HEK293 (cell line): ENCODE results near the gene COL19A1.
A peak's percentile ranks its signal among the peaks of the same experiment; 100 is the strongest.

ENCODE experiments used
- BCL11A ChIP-seq: fragments of 450-650 bp; formaldehyde crosslinking; IDR thresholded peaks from 2 replicates; pipeline ENCODE4 v1.5.1; 2016; ENCODE audit warnings: low read depth, missing biosample characterization, missing genetic modification characterization
- SCRT2 ChIP-seq: fragments of 450-650 bp; formaldehyde crosslinking; IDR thresholded peaks from 2 replicates; pipeline ENCODE4 v1.5.1; 2016; ENCODE audit warnings: missing biosample characterization, missing genetic modification characterization
- ZNF121 ChIP-seq: fragments of 450-650 bp; formaldehyde crosslinking; IDR thresholded peaks from 2 replicates; pipeline ENCODE4 v1.5.1; 2016; ENCODE audit warnings: missing biosample characterization, missing genetic modification characterization
- ZNF19 ChIP-seq: fragments of 450-650 bp; formaldehyde crosslinking; IDR thresholded peaks from 2 replicates; pipeline ENCODE4; 2016; ENCODE audit warnings: missing biosample characterization, missing genetic modification characterization, low read depth
- ZNF221 ChIP-seq: fragments of 450-650 bp; formaldehyde crosslinking; IDR thresholded peaks from 2 replicates; pipeline ENCODE4 v1.5.1; 2017; ENCODE audit warnings: missing biosample characterization, missing genetic modification characterization, borderline replicate concordance
- ZNF239 ChIP-seq: fragments of 450-650 bp; formaldehyde crosslinking; IDR thresholded peaks from 2 replicates; pipeline ENCODE4 v1.5.1; 2016; ENCODE audit warnings: missing biosample characterization, missing genetic modification characterization
- ZNF311 ChIP-seq: fragments of 450-650 bp; formaldehyde crosslinking; IDR thresholded peaks from 2 replicates; pipeline ENCODE4 v1.5.1; 2017; ENCODE audit warnings: missing biosample characterization, missing genetic modification characterization, borderline replicate concordance
- ZNF585B ChIP-seq: fragments of 450-650 bp; formaldehyde crosslinking; IDR thresholded peaks from 2 replicates; pipeline ENCODE4 v1.5.1; 2016; ENCODE audit warnings: missing biosample characterization, missing genetic modification characterization
- ZNF624 ChIP-seq: fragments of 450-650 bp; formaldehyde crosslinking; IDR thresholded peaks from 2 replicates; pipeline ENCODE4 v1.5.1; 2017; ENCODE audit warnings: missing biosample characterization, missing genetic modification characterization
- ZNF670 ChIP-seq: fragments of 450-650 bp; formaldehyde crosslinking; IDR thresholded peaks from 2 replicates; pipeline ENCODE4 v1.5.1; 2016; ENCODE audit warnings: missing biosample characterization, missing genetic modification characterization, low read depth
- ZNF792 ChIP-seq: fragments of 450-650 bp; formaldehyde crosslinking; IDR thresholded peaks from 2 replicates; pipeline ENCODE4 v1.5.1; 2016; ENCODE audit warnings: missing biosample characterization, missing genetic modification characterization
- TF ChIP-seq, protein P1 (sequence below): fragments of 450-650 bp; formaldehyde crosslinking; IDR thresholded peaks from 2 replicates; pipeline ENCODE4 v1.5.1; 2016; ENCODE audit warnings: missing biosample characterization, missing genetic modification characterization
- TF ChIP-seq, protein P2 (sequence below): fragments of 450-650 bp; formaldehyde crosslinking; IDR thresholded peaks from 2 replicates; pipeline ENCODE4 v1.5.1; 2017; ENCODE audit warnings: missing biosample characterization, missing genetic modification characterization
- TF ChIP-seq, protein P3 (sequence below): fragments of 450-650 bp; formaldehyde crosslinking; IDR thresholded peaks from 2 replicates; pipeline ENCODE4 v1.5.1; 2016; ENCODE audit warnings: missing biosample characterization, missing genetic modification characterization
- TF ChIP-seq, protein P4 (sequence below): fragments of 450-650 bp; formaldehyde crosslinking; IDR thresholded peaks from 2 replicates; pipeline ENCODE4 v1.5.1; 2016; ENCODE audit warnings: missing biosample characterization, missing genetic modification characterization
- TF ChIP-seq, protein P5 (sequence below): fragments of 450-650 bp; formaldehyde crosslinking; IDR thresholded peaks from 2 replicates; pipeline ENCODE4 v1.5.1; 2017; ENCODE audit warnings: missing biosample characterization, missing genetic modification characterization
- TF ChIP-seq, protein P6 (sequence below): fragments of 450-650 bp; formaldehyde crosslinking; IDR thresholded peaks from 2 replicates; pipeline ENCODE4 v1.5.1; 2016; ENCODE audit warnings: missing biosample characterization, missing genetic modification characterization, low read depth
- TF ChIP-seq, protein P7 (sequence below): fragments of 450-650 bp; formaldehyde crosslinking; IDR thresholded peaks from 2 replicates; pipeline ENCODE4 v1.5.1; 2017; ENCODE audit warnings: missing biosample characterization, missing genetic modification characterization
- TF ChIP-seq, protein P8 (sequence below): fragments of 450-650 bp; formaldehyde crosslinking; IDR thresholded peaks from 2 replicates; pipeline ENCODE4 v1.5.1; 2016; ENCODE audit warnings: missing biosample characterization, missing genetic modification characterization
- TF ChIP-seq, protein P9 (sequence below): fragments of 450-650 bp; formaldehyde crosslinking; conservative IDR thresholded peaks from 2 replicates; pipeline ENCODE4 v1.5.1; 2016; ENCODE audit warnings: low read depth, missing biosample characterization, missing genetic modification characterization

The COL19A1 gene

DNA sequence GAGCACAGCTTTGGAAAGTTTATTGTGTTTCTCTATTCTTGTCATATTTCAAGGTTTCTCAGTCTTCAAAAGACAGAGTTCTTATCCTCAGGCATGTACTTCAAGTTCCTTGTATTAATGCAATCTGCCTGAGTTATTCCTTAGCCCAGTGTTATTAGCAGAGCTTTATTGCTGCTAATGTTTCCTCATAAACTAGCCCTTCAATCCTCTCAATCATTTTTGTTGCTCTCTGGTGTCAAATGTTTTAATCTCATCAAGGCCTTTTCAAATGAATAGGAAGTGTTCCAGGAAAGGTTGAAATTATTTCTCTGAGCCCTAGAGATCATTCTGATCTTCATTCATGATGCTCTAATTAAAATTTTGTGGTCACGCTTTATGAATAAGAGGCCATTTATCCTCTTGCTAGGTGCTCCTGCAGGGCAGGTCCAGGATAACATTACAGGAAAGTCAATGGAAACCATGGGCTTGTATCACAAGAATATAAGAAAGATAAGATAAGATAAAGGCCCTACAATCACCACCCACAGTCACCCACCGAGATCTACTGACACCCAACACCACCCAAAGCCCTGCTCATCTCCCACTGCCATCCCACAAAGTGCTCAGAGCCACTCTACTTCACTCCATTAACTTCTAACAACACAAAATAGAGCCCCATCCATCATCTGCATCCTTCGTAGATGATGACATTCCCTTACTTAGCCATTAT, 310.6 kb downstream of the COL19A1 start (continued):
- TF ChIP-seq, protein P1, sequence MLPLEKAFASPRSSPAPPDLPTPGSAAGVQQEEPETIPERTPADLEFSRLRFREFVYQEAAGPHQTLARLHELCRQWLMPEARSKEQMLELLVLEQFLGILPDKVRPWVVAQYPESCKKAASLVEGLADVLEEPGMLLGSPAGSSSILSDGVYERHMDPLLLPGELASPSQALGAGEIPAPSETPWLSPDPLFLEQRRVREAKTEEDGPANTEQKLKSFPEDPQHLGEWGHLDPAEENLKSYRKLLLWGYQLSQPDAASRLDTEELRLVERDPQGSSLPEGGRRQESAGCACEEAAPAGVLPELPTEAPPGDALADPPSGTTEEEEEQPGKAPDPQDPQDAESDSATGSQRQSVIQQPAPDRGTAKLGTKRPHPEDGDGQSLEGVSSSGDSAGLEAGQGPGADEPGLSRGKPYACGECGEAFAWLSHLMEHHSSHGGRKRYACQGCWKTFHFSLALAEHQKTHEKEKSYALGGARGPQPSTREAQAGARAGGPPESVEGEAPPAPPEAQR (tag by site-specific recombination), result no peak
- TF ChIP-seq, protein P2, sequence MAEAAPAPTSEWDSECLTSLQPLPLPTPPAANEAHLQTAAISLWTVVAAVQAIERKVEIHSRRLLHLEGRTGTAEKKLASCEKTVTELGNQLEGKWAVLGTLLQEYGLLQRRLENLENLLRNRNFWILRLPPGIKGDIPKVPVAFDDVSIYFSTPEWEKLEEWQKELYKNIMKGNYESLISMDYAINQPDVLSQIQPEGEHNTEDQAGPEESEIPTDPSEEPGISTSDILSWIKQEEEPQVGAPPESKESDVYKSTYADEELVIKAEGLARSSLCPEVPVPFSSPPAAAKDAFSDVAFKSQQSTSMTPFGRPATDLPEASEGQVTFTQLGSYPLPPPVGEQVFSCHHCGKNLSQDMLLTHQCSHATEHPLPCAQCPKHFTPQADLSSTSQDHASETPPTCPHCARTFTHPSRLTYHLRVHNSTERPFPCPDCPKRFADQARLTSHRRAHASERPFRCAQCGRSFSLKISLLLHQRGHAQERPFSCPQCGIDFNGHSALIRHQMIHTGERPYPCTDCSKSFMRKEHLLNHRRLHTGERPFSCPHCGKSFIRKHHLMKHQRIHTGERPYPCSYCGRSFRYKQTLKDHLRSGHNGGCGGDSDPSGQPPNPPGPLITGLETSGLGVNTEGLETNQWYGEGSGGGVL (tag by site-specific recombination), result no peak
- TF ChIP-seq, protein P3, sequence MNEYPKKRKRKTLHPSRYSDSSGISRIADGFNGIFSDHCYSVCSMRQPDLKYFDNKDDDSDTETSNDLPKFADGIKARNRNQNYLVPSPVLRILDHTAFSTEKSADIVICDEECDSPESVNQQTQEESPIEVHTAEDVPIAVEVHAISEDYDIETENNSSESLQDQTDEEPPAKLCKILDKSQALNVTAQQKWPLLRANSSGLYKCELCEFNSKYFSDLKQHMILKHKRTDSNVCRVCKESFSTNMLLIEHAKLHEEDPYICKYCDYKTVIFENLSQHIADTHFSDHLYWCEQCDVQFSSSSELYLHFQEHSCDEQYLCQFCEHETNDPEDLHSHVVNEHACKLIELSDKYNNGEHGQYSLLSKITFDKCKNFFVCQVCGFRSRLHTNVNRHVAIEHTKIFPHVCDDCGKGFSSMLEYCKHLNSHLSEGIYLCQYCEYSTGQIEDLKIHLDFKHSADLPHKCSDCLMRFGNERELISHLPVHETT (tag by site-specific recombination), result no peak
- TF ChIP-seq BCL11A, result no peak
- TF ChIP-seq, protein P4, sequence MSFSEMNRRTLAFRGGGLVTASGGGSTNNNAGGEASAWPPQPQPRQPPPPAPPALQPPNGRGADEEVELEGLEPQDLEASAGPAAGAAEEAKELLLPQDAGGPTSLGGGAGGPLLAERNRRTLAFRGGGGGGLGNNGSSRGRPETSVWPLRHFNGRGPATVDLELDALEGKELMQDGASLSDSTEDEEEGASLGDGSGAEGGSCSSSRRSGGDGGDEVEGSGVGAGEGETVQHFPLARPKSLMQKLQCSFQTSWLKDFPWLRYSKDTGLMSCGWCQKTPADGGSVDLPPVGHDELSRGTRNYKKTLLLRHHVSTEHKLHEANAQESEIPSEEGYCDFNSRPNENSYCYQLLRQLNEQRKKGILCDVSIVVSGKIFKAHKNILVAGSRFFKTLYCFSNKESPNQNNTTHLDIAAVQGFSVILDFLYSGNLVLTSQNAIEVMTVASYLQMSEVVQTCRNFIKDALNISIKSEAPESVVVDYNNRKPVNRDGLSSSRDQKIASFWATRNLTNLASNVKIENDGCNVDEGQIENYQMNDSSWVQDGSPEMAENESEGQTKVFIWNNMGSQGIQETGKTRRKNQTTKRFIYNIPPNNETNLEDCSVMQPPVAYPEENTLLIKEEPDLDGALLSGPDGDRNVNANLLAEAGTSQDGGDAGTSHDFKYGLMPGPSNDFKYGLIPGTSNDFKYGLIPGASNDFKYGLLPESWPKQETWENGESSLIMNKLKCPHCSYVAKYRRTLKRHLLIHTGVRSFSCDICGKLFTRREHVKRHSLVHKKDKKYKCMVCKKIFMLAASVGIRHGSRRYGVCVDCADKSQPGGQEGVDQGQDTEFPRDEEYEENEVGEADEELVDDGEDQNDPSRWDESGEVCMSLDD (tag by site-specific recombination), result no peak
- TF ChIP-seq ZNF624 (tag by site-specific recombination), result no peak
- TF ChIP-seq, protein P5, sequence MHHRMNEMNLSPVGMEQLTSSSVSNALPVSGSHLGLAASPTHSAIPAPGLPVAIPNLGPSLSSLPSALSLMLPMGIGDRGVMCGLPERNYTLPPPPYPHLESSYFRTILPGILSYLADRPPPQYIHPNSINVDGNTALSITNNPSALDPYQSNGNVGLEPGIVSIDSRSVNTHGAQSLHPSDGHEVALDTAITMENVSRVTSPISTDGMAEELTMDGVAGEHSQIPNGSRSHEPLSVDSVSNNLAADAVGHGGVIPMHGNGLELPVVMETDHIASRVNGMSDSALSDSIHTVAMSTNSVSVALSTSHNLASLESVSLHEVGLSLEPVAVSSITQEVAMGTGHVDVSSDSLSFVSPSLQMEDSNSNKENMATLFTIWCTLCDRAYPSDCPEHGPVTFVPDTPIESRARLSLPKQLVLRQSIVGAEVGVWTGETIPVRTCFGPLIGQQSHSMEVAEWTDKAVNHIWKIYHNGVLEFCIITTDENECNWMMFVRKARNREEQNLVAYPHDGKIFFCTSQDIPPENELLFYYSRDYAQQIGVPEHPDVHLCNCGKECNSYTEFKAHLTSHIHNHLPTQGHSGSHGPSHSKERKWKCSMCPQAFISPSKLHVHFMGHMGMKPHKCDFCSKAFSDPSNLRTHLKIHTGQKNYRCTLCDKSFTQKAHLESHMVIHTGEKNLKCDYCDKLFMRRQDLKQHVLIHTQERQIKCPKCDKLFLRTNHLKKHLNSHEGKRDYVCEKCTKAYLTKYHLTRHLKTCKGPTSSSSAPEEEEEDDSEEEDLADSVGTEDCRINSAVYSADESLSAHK (tag by site-specific recombination), result no peak
- TF ChIP-seq ZNF221 (tag by site-specific recombination), result no peak
- TF ChIP-seq SCRT2 (tag by site-specific recombination), result no peak
- TF ChIP-seq, protein P6, sequence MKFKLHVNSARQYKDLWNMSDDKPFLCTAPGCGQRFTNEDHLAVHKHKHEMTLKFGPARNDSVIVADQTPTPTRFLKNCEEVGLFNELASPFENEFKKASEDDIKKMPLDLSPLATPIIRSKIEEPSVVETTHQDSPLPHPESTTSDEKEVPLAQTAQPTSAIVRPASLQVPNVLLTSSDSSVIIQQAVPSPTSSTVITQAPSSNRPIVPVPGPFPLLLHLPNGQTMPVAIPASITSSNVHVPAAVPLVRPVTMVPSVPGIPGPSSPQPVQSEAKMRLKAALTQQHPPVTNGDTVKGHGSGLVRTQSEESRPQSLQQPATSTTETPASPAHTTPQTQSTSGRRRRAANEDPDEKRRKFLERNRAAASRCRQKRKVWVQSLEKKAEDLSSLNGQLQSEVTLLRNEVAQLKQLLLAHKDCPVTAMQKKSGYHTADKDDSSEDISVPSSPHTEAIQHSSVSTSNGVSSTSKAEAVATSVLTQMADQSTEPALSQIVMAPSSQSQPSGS (tag by site-specific recombination), result no peak
- no peak for TF ChIP-seq ZNF792 (tag by site-specific recombination)
- no peak for TF ChIP-seq ZNF121 (tag by site-specific recombination)
- no peak for TF ChIP-seq ZNF239 (tag by site-specific recombination)
- no peak for TF ChIP-seq ZNF19 (tag by site-specific recombination)
- TF ChIP-seq, protein P7, sequence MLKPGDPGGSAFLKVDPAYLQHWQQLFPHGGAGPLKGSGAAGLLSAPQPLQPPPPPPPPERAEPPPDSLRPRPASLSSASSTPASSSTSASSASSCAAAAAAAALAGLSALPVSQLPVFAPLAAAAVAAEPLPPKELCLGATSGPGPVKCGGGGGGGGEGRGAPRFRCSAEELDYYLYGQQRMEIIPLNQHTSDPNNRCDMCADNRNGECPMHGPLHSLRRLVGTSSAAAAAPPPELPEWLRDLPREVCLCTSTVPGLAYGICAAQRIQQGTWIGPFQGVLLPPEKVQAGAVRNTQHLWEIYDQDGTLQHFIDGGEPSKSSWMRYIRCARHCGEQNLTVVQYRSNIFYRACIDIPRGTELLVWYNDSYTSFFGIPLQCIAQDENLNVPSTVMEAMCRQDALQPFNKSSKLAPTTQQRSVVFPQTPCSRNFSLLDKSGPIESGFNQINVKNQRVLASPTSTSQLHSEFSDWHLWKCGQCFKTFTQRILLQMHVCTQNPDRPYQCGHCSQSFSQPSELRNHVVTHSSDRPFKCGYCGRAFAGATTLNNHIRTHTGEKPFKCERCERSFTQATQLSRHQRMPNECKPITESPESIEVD (tag by site-specific recombination), result peak; percentile 63
- TF ChIP-seq, protein P8, sequence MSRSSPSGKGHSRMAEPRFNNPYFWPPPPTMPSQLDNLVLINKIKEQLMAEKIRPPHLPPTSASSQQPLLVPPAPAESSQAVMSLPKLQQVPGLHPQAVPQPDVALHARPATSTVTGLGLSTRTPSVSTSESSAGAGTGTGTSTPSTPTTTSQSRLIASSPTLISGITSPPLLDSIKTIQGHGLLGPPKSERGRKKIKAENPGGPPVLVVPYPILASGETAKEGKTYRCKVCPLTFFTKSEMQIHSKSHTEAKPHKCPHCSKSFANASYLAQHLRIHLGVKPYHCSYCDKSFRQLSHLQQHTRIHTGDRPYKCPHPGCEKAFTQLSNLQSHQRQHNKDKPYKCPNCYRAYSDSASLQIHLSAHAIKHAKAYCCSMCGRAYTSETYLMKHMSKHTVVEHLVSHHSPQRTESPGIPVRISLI (tag by site-specific recombination), result no peak
- TF ChIP-seq ZNF311 (tag by site-specific recombination), result no peak
- TF ChIP-seq, protein P9, sequence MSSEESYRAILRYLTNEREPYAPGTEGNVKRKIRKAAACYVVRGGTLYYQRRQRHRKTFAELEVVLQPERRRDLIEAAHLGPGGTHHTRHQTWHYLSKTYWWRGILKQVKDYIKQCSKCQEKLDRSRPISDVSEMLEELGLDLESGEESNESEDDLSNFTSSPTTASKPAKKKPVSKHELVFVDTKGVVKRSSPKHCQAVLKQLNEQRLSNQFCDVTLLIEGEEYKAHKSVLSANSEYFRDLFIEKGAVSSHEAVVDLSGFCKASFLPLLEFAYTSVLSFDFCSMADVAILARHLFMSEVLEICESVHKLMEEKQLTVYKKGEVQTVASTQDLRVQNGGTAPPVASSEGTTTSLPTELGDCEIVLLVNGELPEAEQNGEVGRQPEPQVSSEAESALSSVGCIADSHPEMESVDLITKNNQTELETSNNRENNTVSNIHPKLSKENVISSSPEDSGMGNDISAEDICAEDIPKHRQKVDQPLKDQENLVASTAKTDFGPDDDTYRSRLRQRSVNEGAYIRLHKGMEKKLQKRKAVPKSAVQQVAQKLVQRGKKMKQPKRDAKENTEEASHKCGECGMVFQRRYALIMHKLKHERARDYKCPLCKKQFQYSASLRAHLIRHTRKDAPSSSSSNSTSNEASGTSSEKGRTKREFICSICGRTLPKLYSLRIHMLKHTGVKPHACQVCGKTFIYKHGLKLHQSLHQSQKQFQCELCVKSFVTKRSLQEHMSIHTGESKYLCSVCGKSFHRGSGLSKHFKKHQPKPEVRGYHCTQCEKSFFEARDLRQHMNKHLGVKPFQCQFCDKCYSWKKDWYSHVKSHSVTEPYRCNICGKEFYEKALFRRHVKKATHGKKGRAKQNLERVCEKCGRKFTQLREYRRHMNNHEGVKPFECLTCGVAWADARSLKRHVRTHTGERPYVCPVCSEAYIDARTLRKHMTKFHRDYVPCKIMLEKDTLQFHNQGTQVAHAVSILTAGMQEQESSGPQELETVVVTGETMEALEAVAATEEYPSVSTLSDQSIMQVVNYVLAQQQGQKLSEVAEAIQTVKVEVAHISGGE (tag by site-specific recombination), result no peak
- no peak for TF ChIP-seq ZNF670
- no peak for TF ChIP-seq ZNF585B
